Activated CD4-positive, alpha-beta T cell treated with anti-CD3 and anti-CD28 coated beads, Interleukin-2, amount 50 U/mL, for 48 hours (primary cell): ENCODE results near the gene DIABLO.
"Not testable (repeated sequence)": the region's sequence is repeated elsewhere in the genome, so short reads cannot be mapped to it uniquely, and the experiment has no call there.

Experiments
- DNase-seq, 2 experiments: peaks; one replicate each; pipeline ENCODE4 v3.0.0-alpha.2; 2020

Gene DIABLO

GRCh38 chr12:122187466-122187865 lies 38.4 kb downstream of the DIABLO start:
- no peak for DNase-seq

- no peak for DNase-seq
These were observed 40.3 kb downstream of the DIABLO start for GRCh38 chr12:122185494-122186082.

- DNase-seq: no peak
These were observed 40.8 kb downstream of the DIABLO start for GRCh38 chr12:122185079-122185478.

GRCh38 chr12:122184517-122184916 lies 41.3 kb downstream of the DIABLO start:
- no peak for DNase-seq

- no peak for DNase-seq
These were observed 42.3 kb downstream of the DIABLO start for GRCh38 chr12:122183588-122183940.

- DNase-seq: peak in 1 of 2 experiments; percentile 29
These were observed 42.8 kb downstream of the DIABLO start, which contains the start of gene LRRC43 for GRCh38 chr12:122182887-122183587. TSS of gene LRRC43 (plus strand) at chr12:122183123. CDS start at chr12:122183145, 22 bp downstream.

GRCh38 chr12:122176473-122176872 lies 49.4 kb downstream of the DIABLO start:
- DNase-seq: not testable (repeated sequence)

- DNase-seq: peak; percentile 17 to 41
These were observed 51.6 kb downstream of the DIABLO start, which contains the start of gene IL31 for GRCh38 chr12:122174155-122174845. TSS of gene IL31 (minus strand) at chr12:122174221. CDS start at chr12:122174172, 49 bp downstream.

GRCh38 chr12:122172262-122172939 lies 53.5 kb downstream of the DIABLO start:
- DNase-seq: no peak

GRCh38 chr12:122171399-122171798 lies 54.5 kb downstream of the DIABLO start:
- DNase-seq: no peak

GRCh38 chr12:122168492-122168891 lies 57.4 kb downstream of the DIABLO start:
- no peak for DNase-seq

- no peak for DNase-seq
These were observed 58.4 kb downstream of the DIABLO start for GRCh38 chr12:122167356-122167925.

- peak; percentile 67 to 79 for DNase-seq
These were observed 59.2 kb downstream of the DIABLO start for GRCh38 chr12:122166422-122167349.

- no peak for DNase-seq
These were observed 62.9 kb downstream of the DIABLO start for GRCh38 chr12:122162976-122163375.

GRCh38 chr12:122161682-122162081 lies 64.2 kb downstream of the DIABLO start:
- no peak for DNase-seq

- DNase-seq: no peak
These were observed 65.1 kb downstream of the DIABLO start for GRCh38 chr12:122160761-122161160.

GRCh38 chr12:122159882-122160281 lies 66.0 kb downstream of the DIABLO start:
- DNase-seq: no peak

- DNase-seq: no peak
These were observed 67.1 kb downstream of the DIABLO start for GRCh38 chr12:122158700-122159285.
